SK-N-SH treated with all-trans-retinoic acid at 6 μM for 48 hours (cell line): ENCODE results near the gene MIA2.

Experiments
- ATAC-seq: fragments of 200-7000 bp; cut with Tn5 transposase; 3 replicates; pipeline ENCODE4 v1.9.1; 2020; ENCODE audit warnings: mild to moderate bottlenecking, moderate library complexity
- ARNTL ChIP-seq: fragments of 450-650 bp; formaldehyde crosslinking; IDR thresholded peaks from 2 replicates; pipeline ENCODE4 v1.5.0; 2020; ENCODE audit warnings: low read depth, mild to moderate bottlenecking, moderate library complexity, borderline replicate concordance
- BACH2 ChIP-seq: fragments of 250-450 bp; sonication (Bioruptor Pico); IDR thresholded peaks from 2 replicates; pipeline ENCODE4 v1.9.0; 2021; ENCODE audit warnings: mild to moderate bottlenecking, borderline replicate concordance
- CREB5 ChIP-seq: fragments of 250-450 bp; sonication (Bioruptor Pico); IDR thresholded peaks from 2 replicates; pipeline ENCODE4 v1.5.1; 2020; ENCODE audit warnings: low read depth, mild to moderate bottlenecking, moderate library complexity
- CSDC2 ChIP-seq: fragments of 250-450 bp; sonication (Bioruptor Pico); IDR thresholded peaks from 2 replicates; pipeline ENCODE4 v1.5.0; 2020; ENCODE audit warnings: mild to moderate bottlenecking, moderate library complexity
- CSRNP3 ChIP-seq: fragments of 250-450 bp; sonication (Bioruptor Pico); IDR thresholded peaks from 2 replicates; pipeline ENCODE4 v1.5.1; 2021; ENCODE audit warnings: mild to moderate bottlenecking, moderate library complexity
- ESRRG ChIP-seq: fragments of 250-450 bp; sonication (Bioruptor Pico); IDR thresholded peaks from 2 replicates; pipeline ENCODE4 v1.6.1; 2021; ENCODE audit warnings: mild to moderate bottlenecking
- GLIS3 ChIP-seq: fragments of 250-450 bp; sonication (Bioruptor Pico); IDR thresholded peaks from 2 replicates; pipeline ENCODE4 v1.5.0; 2020; ENCODE audit warnings: mild to moderate bottlenecking, moderate library complexity
- POU6F1 ChIP-seq: fragments of 250-450 bp; sonication (Bioruptor Pico); IDR thresholded peaks from 2 replicates; pipeline ENCODE4 v1.8.0; 2021; ENCODE audit warnings: low read depth, mild to moderate bottlenecking, moderate library complexity, borderline replicate concordance
- PPARA ChIP-seq: fragments of 250-450 bp; sonication (Bioruptor Pico); IDR thresholded peaks from 2 replicates; pipeline ENCODE4 v1.5.0; 2020; ENCODE audit warnings: mild to moderate bottlenecking, borderline replicate concordance
- RARB ChIP-seq: fragments of 250-450 bp; sonication (Bioruptor Pico); IDR thresholded peaks from 2 replicates; pipeline ENCODE4 v1.8.0; 2021; ENCODE audit warnings: mild to moderate bottlenecking, moderate library complexity
- SNAI2 ChIP-seq: fragments of 250-450 bp; sonication (Bioruptor Pico); IDR thresholded peaks from 2 replicates; pipeline ENCODE4 v1.5.0; 2020; ENCODE audit warnings: mild to moderate bottlenecking, moderate library complexity
- TCF4 ChIP-seq: fragments of 250-450 bp; sonication (Bioruptor Pico); IDR thresholded peaks from 2 replicates; pipeline ENCODE4 v1.8.0; 2021; ENCODE audit warnings: mild to moderate bottlenecking, moderate library complexity, borderline replicate concordance
- TSHZ2 ChIP-seq: fragments of 250-450 bp; sonication (Bioruptor Pico); IDR thresholded peaks from 2 replicates; pipeline ENCODE4 v1.5.0; 2020; ENCODE audit warnings: mild to moderate bottlenecking, moderate library complexity
- ZC3H10 ChIP-seq: fragments of 250-450 bp; sonication (Bioruptor Pico); IDR thresholded peaks from 2 replicates; pipeline ENCODE4 v1.5.1; 2021; ENCODE audit warnings: mild to moderate bottlenecking, moderate library complexity
- ZFP3 ChIP-seq: fragments of 250-450 bp; sonication (Bioruptor Pico); IDR thresholded peaks from 2 replicates; pipeline ENCODE4 v1.5.0; 2020; ENCODE audit warnings: mild to moderate bottlenecking, moderate library complexity
- ZFP30 ChIP-seq: fragments of 450-650 bp; formaldehyde crosslinking; IDR thresholded peaks from 2 replicates; pipeline ENCODE4 v1.5.0; 2022; ENCODE audit warnings: mild to moderate bottlenecking, moderate library complexity
- ZNF565 ChIP-seq: fragments of 450-650 bp; formaldehyde crosslinking; conservative IDR thresholded peaks from 2 replicates; pipeline ENCODE4 v1.5.0; 2020; ENCODE audit warnings: low read depth, mild to moderate bottlenecking, moderate library complexity
- ZNF70 ChIP-seq: fragments of 450-650 bp; formaldehyde crosslinking; IDR thresholded peaks from 2 replicates; pipeline ENCODE4 v1.5.0; 2020; ENCODE audit warnings: mild to moderate bottlenecking, moderate library complexity
- ZNF8 ChIP-seq: fragments of 450-650 bp; formaldehyde crosslinking; IDR thresholded peaks from 2 replicates; pipeline ENCODE4 v1.5.0; 2020; ENCODE audit warnings: mild to moderate bottlenecking, moderate library complexity

MIA2 gene

GRCh38 chr14:39265033-39265432 lies 31.3 kb downstream of the MIA2 start:
- ATAC-seq = no peak
- no peak for TF ChIP-seq CREB5 (CRISPR knock-in tag)
- no peak for TF ChIP-seq TCF4
- TF ChIP-seq CSDC2 (CRISPR knock-in tag) = no peak

- no peak for ATAC-seq
Observed at GRCh38 chr14:39265806-39266524, 32.2 kb downstream of the MIA2 start.

More at GRCh38 chr14:39265806-39266524, 32.2 kb downstream of the MIA2 start:
- TF ChIP-seq ZNF565 (CRISPR knock-in tag) (no peak), BACH2 (CRISPR knock-in tag) (no peak), ZNF70 (CRISPR knock-in tag) (no peak), ZNF8 (CRISPR knock-in tag) (no peak), SNAI2 (CRISPR knock-in tag) (no peak), TSHZ2 (CRISPR knock-in tag) (no peak), RARB (CRISPR knock-in tag) (no peak), ZFP30 (CRISPR knock-in tag) (no peak), CREB5 (CRISPR knock-in tag) (no peak), POU6F1 (CRISPR knock-in tag) (no peak), ARNTL (CRISPR knock-in tag) (no peak), ESRRG (CRISPR knock-in tag) (no peak), TCF4 (no peak), CSDC2 (CRISPR knock-in tag) (no peak), ZFP3 (CRISPR knock-in tag) (no peak), CSRNP3 (CRISPR knock-in tag) (no peak), PPARA (no peak), ZC3H10 (CRISPR knock-in tag) (no peak), GLIS3 (no peak)
